Stimulated activated naive CD8-positive, alpha-beta T cell treated with anti-CD3 and anti-CD28 coated beads, Interleukin-15, amount 100 ng/mL, for 72 hours (primary cell): ENCODE data around the gene GALNT10.

Experiments used
- ATAC-seq: fragments of 150-1000 bp; cut with Tn5 transposase; 2 replicates; pipeline ENCODE4 v1.10.0; 2021; ENCODE audit warnings: mild to moderate bottlenecking, moderate library complexity
- DNase-seq, 2 donors: peaks; one replicate each; pipeline ENCODE4 v3.0.0; 2021 to 2022
- H3K27ac Mint-ChIP-seq, 2 donors: one replicate each; pipeline ENCODE4 v1.8.0; 2022; ENCODE audit warnings: mild to moderate bottlenecking in 2 of 2, mixed read lengths in 2 of 2, moderate library complexity in 2 of 2
- H3K27me3 Mint-ChIP-seq: one replicate; pipeline ENCODE4 v1.8.0; 2022; ENCODE audit warnings: mixed read lengths
- H3K4me1 Mint-ChIP-seq: one replicate; pipeline ENCODE4 v1.8.0; 2022; ENCODE audit warnings: mild to moderate bottlenecking, mixed read lengths
- H3K4me3 Mint-ChIP-seq, 2 donors: one replicate each; pipeline ENCODE4 v1.8.0; 2022; ENCODE audit warnings: mild to moderate bottlenecking in 2 of 2, mixed read lengths in 2 of 2, moderate library complexity in 1 of 2
- H3K9me3 Mint-ChIP-seq, 2 donors: one replicate each; pipeline ENCODE4 v1.8.0; 2022; ENCODE audit warnings: mixed read lengths in 2 of 2

GALNT10 gene

DNA sequence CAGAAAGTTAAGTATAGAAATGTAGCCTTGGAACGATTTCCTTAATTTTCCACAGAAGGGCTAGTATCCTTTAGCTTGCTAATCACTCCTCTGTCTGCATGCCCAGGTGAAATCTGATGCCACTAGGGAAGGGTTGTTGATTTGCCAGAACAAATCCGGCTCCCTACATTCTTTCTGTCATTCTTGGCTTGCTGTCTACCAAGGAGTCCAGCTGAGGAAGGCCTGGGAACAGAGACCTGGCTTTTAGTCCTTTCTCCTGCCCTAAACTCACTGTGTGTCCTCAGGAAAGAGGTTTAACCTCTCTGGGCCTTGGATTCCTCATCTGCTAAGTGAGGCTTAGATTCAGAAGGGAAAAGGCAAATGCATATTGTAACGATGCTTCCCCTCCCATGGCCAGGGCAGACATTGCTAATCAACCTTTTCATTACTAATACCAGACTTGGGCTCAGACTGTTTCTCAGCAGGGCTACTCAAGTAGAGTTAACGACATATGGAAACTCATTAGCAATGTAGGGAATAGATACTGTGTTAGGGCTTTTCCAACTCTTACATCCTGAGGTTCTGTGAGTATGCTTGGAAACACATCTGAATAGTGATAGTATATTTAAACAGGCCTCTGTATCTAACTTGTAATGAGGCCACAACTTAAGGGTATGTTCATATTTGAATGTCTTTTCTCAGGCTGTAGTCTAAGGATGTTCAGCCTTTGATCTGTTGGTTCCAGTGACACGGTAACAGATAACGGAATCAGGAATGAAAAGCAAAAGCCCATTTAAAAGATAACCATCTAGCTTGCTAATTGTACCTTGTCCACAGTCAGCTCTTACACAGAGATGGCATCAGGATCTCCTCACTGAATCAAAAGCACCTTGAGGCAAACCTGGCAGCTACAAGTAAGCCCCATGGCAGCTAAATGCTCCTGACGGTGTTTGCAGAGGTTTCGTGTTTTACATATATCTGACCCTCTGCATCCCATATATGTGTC lies 4.1 kb downstream of the GALNT10 start:
- Mint-ChIP-seq H3K9me3 (no peaks in the 10 kb centered on the region), H3K27ac (no peak overlapping the region), H3K27me3 (no peaks in the 10 kb centered on the region), H3K4me3 (no peak overlapping the region), H3K4me1 (peaks cover 68% of the 10 kb centered on the region)
- ATAC-seq = no peak
- DNase-seq = no peak

GRCh38 chr5:154196281-154196680 lies 5.7 kb downstream of the GALNT10 start:
- Mint-ChIP-seq H3K9me3 (no peaks in the 10 kb centered on the region), H3K4me3 (peak overlapping the region; percentile 9 to 17), H3K27me3 (no peaks in the 10 kb centered on the region), H3K27ac (peak overlapping the region in 1 of 2 donors; percentile 12), H3K4me1 (peaks cover 83% of the 10 kb centered on the region)
- no peak for ATAC-seq
- no peak for DNase-seq

DNA sequence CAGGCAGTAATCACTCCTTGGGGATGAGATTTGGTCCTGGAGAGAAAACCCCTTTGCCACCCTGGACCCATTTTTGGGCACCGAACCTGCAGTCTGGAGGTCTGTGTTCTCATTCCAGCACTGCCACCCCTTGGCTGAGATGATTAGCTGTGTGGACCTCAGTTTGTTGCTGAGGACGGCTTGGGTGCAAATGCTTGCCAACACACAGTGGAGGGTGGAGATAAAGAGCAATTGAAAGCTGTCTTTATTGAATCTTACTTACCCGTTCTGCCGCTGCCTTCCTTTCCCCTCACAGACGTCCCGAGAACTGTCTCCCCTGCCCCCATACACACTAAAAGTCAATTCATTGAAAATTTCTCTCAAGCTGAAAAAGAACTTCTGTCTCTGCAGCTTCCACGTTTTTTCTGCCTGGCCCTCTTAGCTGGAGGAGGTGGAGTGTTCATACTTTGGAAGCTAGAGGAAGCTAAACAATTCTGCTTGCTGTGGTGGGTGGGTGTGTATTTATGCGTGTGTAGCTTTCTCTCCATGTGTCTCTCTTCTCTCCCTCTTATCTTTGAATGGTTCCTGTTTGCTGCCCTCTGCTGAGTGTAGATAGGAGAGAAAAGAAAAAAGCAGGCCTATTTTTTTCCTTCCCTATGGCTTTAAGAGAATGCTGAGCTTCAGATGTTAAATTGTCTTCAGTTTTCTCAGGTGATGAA lies 6.6 kb downstream of the GALNT10 start:
- peak overlapping the region in 1 of 2 donors; percentile 26 for H3K27ac Mint-ChIP-seq
- no peaks in the 10 kb centered on the region for H3K9me3 Mint-ChIP-seq
- ATAC-seq (no peak), DNase-seq (no peak)
- no peaks in the 10 kb centered on the region for H3K27me3 Mint-ChIP-seq
- peak overlapping the region; percentile 18 to 69 for H3K4me3 Mint-ChIP-seq
- H3K4me1 Mint-ChIP-seq = peaks cover 83% of the 10 kb centered on the region

- DNase-seq (peak; percentile 74 to 88), ATAC-seq (peak; percentile 95)
- peaks cover 83% of the 10 kb centered on the region for H3K4me1 Mint-ChIP-seq
- peak overlapping the region; percentile 26 to 95 for H3K27ac Mint-ChIP-seq
- H3K9me3 Mint-ChIP-seq = no peaks in the 10 kb centered on the region
- H3K27me3 Mint-ChIP-seq = no peaks in the 10 kb centered on the region
- H3K4me3 Mint-ChIP-seq = peak overlapping the region; percentile 18 to 69
Measured at GRCh38 chr5:154197801-154198491, 7.4 kb downstream of the GALNT10 start.

- H3K27me3 Mint-ChIP-seq = no peaks in the 10 kb centered on the region
- H3K4me3 Mint-ChIP-seq = peak overlapping the region; percentile 18 to 69
- DNase-seq = no peak
- ATAC-seq = no peak
- H3K4me1 Mint-ChIP-seq = peaks cover 85% of the 10 kb centered on the region
- H3K27ac Mint-ChIP-seq = peak overlapping the region in 1 of 2 donors; percentile 6
- H3K9me3 Mint-ChIP-seq = no peaks in the 10 kb centered on the region
Measured at GRCh38 chr5:154198611-154199230, 8.2 kb downstream of the GALNT10 start.

DNA sequence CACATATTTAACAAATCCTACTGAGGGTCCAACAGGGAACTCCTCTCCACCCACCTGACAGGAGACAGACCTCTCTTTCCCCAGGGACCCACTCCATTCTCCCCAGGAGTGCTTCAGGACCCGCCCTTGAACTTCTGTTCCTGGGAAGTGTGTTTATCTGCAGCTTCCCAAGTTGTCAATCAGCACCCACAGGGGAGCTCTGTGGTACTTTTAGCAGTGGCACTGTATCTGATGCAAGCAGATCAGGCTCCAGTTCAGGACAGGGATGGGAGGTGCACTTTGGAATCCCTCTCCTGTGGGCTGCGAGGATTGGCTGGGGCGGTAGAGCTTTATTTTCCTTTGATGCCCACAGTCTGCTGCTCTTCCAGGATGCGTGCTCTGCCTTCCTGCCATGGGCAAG lies 8.7 kb downstream of the GALNT10 start:
- H3K4me1 Mint-ChIP-seq = peaks cover 89% of the 10 kb centered on the region
- H3K4me3 Mint-ChIP-seq = peak overlapping the region; percentile 20 to 69
- DNase-seq (no peak), ATAC-seq (no peak)
- no peaks in the 10 kb centered on the region for H3K27me3 Mint-ChIP-seq
- peak overlapping the region in 1 of 2 donors; percentile 68 for H3K27ac Mint-ChIP-seq
- no peaks in the 10 kb centered on the region for H3K9me3 Mint-ChIP-seq

DNA sequence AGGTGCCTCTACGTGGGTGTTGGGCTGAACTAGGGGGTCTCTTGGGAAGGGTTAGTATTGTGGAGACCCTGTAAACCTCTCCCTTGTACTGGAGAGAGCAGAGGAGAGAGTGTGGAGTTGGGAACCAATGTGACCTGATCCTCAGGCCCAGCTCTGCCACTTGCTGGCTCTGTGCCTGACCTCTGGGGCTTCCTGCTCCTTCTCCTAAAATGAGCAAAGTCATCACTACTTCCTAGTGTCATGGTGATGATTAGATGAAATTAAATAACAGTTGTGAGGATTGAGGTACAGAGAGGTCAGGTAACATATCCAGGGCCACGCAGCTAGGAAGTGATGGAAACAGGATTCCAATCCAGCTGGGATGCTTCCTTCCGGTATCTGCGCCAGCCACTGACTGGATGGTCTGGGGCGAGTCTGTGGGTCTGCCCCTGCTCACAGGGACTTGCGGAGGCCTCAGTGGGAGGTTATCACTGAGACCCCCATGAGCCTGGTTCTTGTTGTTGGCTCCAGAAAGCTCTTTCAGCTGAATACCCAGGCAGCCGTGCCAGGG lies 9.2 kb downstream of the GALNT10 start:
- H3K9me3 Mint-ChIP-seq = no peaks in the 10 kb centered on the region
- H3K4me1 Mint-ChIP-seq = peaks cover 90% of the 10 kb centered on the region
- DNase-seq (no peak), ATAC-seq (no peak)
- no peaks in the 10 kb centered on the region for H3K27me3 Mint-ChIP-seq
- peak overlapping the region in 1 of 2 donors; percentile 69 for H3K4me3 Mint-ChIP-seq
- peak overlapping the region in 1 of 2 donors; percentile 72 for H3K27ac Mint-ChIP-seq

- no peak overlapping the region for H3K4me3 Mint-ChIP-seq
- H3K9me3 Mint-ChIP-seq = no peaks in the 10 kb centered on the region
- no peaks in the 10 kb centered on the region for H3K27me3 Mint-ChIP-seq
- peaks cover 95% of the 10 kb centered on the region for H3K4me1 Mint-ChIP-seq
- peak overlapping the region in 1 of 2 donors; percentile 72 for H3K27ac Mint-ChIP-seq
- ATAC-seq (no peak), DNase-seq (no peak)
Measured at GRCh38 chr5:154200221-154200620, 9.7 kb downstream of the GALNT10 start.

DNA sequence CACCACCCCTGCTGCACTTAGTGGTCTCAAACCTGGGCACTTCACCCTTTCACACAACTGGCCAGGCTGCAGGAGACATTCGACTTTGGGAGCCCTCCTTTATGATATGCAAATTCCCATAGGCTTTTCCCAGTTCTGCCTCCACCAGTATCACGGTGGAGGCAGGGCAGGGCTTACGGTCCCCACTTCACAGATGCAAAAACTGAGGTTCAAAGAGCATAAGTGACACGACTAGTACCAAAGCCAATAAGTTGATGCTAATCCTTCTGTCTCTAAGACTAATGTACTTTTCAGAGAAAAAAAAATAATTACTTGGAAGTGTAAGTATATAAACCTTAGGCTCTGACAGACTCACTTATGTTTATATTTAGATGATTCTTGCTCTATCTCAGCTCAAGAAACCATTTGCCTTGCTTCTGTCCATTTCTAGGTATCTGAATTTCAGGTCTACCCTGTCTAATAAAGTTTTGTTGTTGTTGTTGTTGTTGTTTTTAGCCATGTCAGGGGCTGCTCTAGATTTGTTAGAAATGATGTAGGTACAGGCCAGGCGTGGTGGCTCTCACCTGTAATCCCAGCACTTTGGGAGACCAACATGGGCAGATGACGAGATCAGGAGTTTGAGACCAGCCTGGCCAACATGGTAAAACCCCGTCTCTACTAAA lies 10.7 kb downstream of the GALNT10 start:
- DNase-seq = no peak
- Mint-ChIP-seq H3K4me3 (no peak overlapping the region), H3K27ac (peak overlapping the region; percentile 54 to 65), H3K4me1 (peaks cover 99% of the 10 kb centered on the region), H3K27me3 (no peaks in the 10 kb centered on the region), H3K9me3 (no peaks in the 10 kb centered on the region)
- no peak for ATAC-seq

GRCh38 chr5:154202379-154203260 lies 12.1 kb downstream of the GALNT10 start:
- DNase-seq = peak; percentile 55 to 62
- H3K4me3 Mint-ChIP-seq = peak overlapping the region; percentile 78 to 84
- peak; percentile 72 for ATAC-seq
- H3K27ac Mint-ChIP-seq = peak overlapping the region; percentile 97
- H3K27me3 Mint-ChIP-seq = no peaks in the 10 kb centered on the region
- H3K4me1 Mint-ChIP-seq = peaks cover 98% of the 10 kb centered on the region
- H3K9me3 Mint-ChIP-seq = no peaks in the 10 kb centered on the region

- Mint-ChIP-seq H3K4me3 (peak overlapping the region in 1 of 2 donors; percentile 84), H3K27me3 (no peaks in the 10 kb centered on the region), H3K4me1 (peaks cover 87% of the 10 kb centered on the region), H3K27ac (peak overlapping the region; percentile 89 to 90), H3K9me3 (no peaks in the 10 kb centered on the region)
- no peak for ATAC-seq
- DNase-seq = no peak
Measured at GRCh38 chr5:154203798-154204578, 13.5 kb downstream of the GALNT10 start.

- Mint-ChIP-seq H3K27ac (no peak overlapping the region), H3K4me1 (peaks cover 71% of the 10 kb centered on the region)
Measured at GRCh38 chr5:154205441-154206117, 15.0 kb downstream of the GALNT10 start.

More at GRCh38 chr5:154205441-154206117, 15.0 kb downstream of the GALNT10 start:
- no peak for DNase-seq
- no peaks in the 10 kb centered on the region for H3K27me3 Mint-ChIP-seq
- H3K9me3 Mint-ChIP-seq = no peaks in the 10 kb centered on the region
- ATAC-seq = no peak
- H3K4me3 Mint-ChIP-seq = no peak overlapping the region
